Inferior parietal cortex (tissue), 1 donor: Measurements from ENCODE around the gene CX3CR1.

Source experiments
- DNase-seq: peaks from one replicate; pipeline ENCODE4 v3.0.0-alpha.2; 2016; ENCODE audit errors: extremely low spot score

CX3CR1 gene

GRCh38 chr3:39222939-39223338 lies 56.9 kb downstream of the CX3CR1 start:
- no peak for DNase-seq

GRCh38 chr3:39222462-39222861 lies 57.4 kb downstream of the CX3CR1 start:
- no peak for DNase-seq

- no peak for DNase-seq
Measured at GRCh38 chr3:39221141-39221530, 58.7 kb downstream of the CX3CR1 start.

DNA sequence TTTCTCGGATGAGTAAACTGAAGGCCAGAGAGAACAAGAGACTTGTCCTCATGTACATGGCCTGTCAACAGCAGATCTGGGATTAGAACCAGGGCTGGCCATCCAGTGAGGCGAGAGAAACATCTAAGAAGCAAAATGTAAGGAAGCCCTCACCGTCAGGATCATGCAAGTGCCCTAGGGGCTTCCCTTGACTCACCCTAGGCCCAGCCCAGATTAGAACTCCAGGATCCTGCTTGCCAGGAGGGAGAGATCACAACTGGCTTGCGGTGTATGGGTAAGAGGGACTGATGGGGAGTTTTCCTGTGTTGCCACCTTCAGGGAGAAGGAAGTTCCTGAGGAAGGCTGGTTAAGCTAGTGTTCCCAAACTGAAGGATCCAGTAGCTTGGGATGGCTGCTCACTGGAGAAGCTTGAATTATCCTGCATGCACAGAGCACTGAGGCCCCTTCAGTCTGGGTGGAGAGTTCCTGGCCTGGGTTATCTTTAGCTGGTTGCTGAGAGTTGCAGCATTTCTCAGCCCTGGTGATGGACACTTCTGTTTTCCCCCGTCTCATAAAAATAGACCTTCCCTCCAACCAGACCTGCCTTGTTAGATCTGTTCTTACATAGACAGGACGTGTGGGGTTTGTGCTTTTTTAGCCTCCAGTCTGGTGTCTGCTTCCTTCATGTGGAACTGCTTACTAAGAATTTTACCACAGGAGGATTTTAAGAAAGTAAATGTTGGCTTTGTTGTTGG lies 59.3 kb downstream of the CX3CR1 start:
- DNase-seq, result no peak

DNA sequence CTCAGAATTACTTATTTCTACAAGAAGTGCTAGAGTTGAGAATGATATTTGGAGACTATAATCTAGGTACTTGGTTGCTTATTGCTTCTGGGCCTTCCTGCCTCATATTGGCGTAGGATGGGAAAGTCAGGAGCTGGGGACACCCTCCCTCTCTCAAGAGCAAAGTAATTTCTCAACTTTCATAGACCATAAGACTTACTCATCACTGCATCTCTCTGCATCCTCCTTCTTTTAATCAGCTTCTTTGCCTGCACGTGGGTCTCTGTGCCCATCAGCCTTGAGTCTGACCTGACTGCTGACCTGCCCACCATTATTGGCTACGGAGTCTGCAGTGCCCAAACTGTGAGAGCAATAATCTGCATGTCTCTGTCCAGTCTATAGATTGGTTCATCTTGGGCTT lies 60.1 kb downstream of the CX3CR1 start:
- no peak for DNase-seq

DNA sequence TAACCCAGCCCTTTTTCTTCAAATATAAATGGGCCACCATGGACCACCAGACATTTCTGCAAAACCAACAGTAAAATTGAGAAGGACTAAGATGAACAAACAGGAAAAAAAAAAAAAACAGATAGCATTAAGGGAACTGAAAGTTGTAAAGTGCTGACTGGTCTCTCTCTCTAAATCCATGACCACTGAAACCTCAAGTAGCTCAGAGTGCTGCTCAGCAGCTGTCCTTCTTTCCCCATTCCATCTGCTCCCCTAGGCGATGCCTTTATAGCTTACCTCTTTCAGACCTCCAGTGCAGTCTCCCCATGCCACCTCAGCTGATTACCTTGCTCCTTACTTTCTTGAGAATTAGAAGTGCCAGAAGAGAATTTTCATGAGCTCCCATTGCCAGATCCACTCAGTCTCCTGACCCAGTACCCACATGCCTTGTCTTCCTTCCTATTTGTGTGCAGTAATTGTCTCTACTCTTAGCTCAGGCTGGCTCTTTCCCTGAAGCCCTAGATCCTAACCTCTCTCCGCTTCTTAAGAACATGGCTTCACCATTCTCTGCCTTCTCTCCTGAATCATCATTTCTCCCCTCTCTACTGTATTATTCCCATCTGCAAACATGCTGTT lies 63.6 kb downstream of the CX3CR1 start:
- DNase-seq, result no peak

DNA sequence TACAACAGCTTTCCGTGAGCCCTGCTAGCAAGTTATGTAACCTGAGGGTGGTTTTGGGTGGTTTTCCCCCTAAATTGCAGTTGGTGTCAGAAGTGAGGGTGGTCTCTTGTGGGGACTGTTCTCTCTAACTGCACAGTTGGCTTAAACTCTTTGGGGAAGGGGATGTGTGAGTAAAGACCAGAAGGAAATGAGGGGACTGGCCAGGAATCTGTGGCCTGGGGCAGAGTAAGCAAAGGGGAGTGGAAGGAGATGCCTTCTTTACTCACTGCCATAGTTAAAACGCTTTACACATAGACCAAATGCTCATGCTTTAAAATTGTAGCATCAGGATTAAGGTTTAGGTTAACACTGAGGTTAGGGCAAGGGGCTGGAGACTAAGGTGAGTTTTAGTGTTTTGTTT lies 66.2 kb downstream of the CX3CR1 start:
- DNase-seq, result no peak
